CD4-positive, alpha-beta T cell treated with Interleukin-10 for 1 hour (primary cell): ENCODE results near the gene CR1.
A peak's percentile ranks its signal among the peaks of the same experiment; 100 is the strongest.
"Not testable (repeated sequence)": the region's sequence is repeated elsewhere in the genome, so short reads cannot be mapped to it uniquely, and the experiment has no call there.

Experiments used
- DNase-seq: peaks from one replicate; pipeline ENCODE4 v3.0.0-alpha.2; 2020

The CR1 gene

DNA sequence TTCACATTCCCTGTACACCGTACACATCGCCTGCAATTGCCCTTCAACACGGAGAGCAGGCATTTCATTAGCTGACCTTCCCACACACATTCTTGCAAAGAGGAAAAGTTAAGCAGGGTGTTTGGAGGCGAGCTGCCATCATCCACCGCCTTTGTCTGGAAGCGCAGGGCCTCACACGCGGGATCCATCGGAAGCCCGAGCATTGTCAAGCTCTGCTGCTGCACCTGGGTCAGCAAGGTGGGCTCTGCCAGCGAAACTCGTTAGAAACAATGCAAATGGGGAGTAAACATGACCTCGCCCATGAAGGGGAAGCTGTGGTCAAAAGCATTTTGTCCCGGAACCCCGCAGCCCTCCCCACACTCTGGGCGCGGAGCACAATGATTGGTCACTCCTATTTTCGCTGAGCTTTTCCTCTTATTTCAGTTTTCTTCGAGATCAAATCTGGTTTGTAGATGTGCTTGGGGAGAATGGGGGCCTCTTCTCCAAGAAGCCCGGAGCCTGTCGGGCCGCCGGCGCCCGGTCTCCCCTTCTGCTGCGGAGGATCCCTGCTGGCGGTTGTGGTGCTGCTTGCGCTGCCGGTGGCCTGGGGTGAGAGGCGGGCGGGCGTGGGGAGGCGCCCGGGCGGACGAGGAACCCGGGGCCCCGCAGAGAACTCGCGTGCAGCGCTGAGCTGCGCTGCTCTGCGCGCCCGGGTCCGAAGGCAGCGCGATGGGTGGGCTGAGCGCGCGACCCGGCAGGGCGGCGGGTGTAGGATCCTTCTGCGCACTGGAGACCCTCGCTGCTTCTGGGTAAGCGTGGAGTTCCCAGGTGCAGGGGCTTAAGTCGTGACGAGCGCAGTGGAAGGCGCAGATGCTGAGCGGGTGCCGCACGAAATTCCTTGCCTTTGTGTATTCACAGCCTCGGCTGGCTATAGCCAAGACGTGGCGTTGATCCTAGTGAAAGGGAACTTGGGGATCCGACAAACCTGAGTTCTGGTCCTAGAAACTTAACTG is at the start of gene CR1:
Gene CR1, plus strand, starts transcription at position 357 of the 992 bp plus-strand sequence. Its CDS starts 111 bp downstream, at position 468.
- DNase-seq: peak; percentile 31

DNA sequence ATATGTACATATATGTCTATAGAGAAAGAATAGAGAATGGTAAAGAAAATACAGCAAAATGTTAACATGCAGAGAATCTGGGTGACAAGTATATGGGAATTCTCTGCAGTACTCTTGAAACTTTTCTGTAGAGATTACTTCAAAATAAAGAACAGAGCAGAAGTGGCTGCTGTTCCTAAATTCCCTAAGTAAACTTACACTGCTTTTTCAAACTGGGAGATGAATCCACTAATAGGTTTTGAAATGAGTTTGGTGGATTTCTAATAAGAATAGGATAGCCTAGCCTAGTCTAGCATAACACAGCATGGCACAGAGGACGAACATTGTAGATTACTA is 42.3 kb upstream of the CR1 start:
- no peak for DNase-seq

DNA sequence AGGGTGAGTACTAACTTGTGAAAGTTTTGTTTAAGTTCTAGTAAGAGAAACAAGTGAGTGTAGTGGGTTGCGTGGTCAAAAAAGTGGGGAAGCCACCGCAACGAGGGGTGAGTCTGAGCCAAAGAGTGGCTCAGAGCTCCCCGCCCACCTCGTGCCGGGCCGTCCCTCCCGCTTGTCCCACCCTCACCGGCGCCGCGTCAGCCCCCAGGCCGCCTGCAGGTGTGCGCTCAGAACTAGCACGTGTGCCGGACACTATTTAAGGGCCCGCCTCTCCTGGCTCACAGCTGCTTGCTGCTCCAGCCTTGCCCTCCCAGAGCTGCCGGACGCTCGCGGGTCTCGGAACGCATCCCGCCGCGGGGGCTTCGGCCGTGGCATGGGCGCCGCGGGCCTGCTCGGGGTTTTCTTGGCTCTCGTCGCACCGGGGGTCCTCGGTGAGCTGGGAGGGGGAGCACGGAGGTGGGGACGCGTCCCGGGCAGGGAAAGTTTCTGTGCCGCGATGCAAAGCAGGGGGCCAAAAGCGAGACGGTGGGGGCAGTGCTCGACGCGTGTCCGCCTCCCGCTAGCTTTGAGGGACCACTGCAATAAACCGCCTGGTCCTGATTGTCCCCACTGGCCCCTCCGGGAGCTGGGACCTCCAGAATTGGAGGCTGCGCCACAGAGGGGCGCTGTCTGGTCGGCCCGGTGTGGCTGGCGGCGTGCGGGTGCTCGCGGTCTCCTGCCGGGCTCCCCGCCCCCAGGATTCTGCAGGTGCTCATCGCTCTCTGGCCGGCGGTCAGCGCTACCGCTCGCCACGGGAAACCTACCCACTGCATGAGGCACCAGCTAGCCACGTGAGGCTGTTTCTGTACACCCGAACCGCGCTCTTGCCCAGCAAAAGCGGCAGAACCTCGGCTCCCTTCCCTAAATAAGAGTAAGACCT is 41.7 kb upstream of the CR1 start, which contains the start of gene CR2:
Gene CR2, plus strand, starts transcription at position 283 of the 919 bp plus-strand sequence. Its CDS starts 91 bp downstream, at position 374.
- peak; percentile 44 for DNase-seq

DNA sequence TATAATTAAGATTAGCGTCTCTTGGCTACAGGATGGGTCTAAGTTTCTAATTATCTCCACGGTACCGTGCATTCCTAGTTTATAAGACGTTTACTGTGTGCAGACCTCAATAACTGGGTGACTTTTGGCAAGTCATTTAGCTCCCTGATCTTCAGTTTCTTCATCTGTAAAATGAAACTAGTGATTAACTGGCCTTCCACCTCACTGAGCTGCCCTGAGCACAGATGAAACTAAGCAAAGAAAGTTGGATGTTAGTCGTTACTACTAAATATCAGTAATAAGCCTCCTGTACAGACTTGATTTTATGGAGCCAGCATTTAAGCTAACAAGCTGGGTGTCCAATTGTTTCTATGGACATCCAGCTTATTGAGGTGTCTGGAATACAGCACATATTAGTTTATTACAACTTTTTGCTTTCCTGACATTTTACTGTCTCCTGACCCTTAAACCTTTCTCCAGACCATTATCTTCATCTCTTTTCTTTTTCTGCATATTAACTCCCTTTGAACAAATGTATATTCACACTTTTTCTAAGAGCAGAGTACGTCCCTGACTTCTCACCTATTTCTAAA is 40.7 kb upstream of the CR1 start:
- no peak for DNase-seq

DNA sequence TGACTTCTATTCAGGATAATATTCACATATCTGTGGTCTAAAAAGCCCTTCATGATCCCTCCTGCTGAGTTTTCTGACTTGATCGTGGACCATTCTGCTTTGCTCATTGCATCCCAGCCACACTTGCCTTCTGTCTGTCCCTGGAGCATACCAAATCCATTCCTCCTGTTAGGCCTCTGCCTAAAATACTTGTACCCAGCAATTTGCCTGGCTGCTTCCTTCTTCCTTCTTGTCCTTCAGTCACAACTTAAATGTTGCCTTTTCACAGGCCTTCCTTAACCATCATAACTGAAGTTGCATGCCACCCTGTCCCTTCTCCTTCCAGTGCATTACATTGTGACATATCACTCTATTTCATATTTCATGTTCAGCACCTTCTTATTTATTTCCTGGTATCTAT is 37.5 kb upstream of the CR1 start:
- no peak for DNase-seq

DNA sequence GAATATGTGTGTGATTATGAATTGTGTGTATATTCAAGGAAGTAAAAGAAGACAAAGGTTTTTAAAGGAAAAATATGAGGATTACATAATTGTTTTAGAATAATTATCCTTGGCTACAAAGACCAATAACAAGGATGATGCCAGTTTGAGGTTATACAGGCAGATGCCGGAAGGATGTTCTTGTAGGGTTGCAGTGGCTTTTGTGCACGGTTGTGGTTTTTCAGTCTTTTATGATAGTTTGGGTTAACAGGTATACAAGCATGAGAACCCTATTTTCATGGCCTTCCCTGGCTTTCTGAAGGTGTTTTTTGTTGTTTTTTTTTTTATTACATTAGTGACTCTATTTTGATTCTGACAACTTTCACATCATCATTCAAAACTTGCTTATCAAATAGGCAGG is 36.9 kb upstream of the CR1 start:
- DNase-seq: peak; percentile 64

DNA sequence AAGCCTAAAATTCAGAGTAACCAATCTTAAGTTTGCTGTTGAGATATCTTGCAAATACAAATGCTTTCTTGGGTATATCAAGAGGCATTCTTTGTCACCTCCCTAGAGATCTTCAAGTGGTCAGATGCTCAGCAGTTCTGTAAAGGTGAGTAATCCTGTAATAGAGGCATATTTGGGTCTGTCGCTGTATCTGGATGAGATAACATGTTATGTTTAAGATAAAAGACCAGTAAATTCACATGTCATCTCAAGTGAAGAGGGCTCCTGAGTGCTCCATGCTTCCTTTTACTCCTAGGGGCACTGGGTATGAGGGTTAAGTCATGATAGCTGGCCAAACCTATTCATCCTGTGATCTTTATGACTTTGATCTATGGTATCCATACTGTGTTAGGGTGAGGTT is 34.3 kb upstream of the CR1 start:
- DNase-seq: no peak

DNA sequence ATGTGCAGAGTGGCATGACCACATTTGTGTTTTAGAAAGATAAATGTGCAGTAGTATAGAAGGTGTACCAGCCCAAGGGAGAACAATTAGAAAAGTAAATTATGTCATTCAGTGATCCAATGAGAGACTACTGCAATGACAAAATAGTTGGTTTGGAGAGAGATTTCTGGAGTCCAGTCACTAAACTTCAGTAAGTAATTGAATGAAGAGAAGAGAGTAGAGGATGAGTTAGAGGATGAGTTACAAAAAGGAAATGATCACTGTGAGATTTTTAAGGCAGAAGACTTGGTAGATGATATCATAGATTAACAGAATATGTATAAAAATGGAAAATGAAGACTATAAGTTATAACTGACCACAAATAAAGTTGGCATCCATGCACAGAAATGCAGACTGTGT is 33.4 kb upstream of the CR1 start:
- DNase-seq: no peak

DNA sequence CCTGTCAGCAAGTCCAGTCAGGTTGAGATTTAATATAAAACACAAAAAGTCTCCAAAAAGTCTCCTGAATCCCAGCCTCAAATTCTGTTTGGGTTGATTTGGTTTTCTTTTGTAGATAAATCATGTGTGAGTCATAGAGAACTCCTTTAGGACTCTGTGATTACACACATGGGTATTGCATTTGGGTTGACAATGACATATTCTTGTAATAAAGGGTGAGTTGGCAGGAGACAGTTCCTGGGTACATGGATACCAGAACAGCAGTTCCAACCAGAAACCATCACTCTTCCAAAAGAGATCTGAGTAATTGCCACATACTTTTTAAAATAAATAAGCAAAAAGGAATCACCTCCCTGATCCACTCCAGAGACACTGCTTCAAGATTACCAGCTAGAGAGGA is 32.9 kb upstream of the CR1 start:
- DNase-seq: no peak

DNA sequence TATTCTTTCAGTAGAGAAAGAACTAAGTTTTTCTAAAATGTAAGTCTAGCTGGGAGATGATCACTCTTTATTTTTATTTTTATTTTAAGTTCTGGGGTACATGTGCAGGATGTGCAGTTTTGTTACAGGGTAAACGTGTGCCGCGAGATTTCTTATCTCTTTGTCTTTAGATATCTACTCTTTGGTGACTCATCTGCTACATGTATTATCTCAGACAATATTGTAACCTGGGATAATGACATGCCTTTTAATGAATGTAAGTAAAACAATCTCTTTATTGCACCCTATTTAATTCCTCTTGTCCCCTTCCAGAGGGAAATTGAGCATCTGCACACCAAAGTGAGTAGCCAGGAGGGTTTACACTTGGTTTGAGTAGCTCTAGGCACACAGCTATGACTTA is 32.4 kb upstream of the CR1 start:
- no peak for DNase-seq

DNA sequence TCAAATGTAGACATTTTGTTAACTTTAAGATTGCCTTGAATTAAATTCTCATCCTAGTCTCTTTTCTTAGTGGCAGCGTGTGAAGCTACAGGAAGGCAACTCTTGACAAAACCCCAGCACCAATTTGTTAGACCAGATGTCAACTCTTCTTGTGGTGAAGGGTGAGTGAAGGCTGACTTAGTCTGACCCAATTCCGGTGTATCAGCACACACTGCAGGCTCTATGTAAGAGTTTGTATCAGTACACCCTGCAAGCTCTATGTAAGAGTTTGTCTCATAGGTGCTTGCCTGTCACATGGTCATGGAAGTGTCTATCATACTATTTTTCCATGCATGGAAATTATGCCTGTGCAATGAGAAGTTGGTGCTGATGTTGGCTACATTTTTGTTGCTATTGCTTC is 25.0 kb upstream of the CR1 start:
- DNase-seq: peak; percentile 37

DNA sequence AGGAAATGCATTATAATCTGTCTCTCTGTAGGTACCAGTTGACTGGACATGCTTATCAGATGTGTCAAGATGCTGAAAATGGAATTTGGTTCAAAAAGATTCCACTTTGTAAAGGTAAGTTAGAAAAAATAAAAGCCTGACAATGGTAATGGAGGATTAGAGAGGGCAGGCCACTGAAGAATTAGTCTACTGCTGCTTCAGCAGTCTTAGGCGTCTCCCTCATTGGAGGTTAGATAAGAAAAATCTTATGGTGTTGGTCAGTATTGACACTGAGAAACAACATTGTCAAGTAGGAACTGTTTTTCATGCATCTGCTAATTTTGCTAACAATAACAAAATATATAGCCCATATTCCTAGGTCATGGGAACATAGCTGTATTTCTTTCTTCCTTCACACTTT is 21.7 kb upstream of the CR1 start:
- DNase-seq: no peak

DNA sequence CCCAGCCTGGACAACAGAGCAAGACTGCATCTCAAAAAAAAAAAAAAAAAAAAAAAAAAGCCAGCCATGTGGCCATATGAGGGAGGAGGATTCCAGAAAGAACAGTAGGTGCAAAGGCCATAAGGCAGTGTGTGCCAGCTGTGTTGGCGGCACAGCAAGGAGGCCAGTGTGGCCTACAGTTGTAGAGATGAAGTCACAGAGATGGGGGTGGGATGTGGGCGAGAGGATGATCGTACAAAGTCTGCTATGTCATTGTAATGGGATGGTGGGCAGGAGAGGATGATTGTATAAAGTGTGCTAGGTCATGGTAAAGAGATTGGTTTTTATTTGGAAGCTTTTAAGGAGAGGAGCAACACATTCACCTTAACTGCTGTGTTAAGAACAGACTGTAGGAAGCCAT is 9.8 kb upstream of the CR1 start:
- no peak for DNase-seq

DNA sequence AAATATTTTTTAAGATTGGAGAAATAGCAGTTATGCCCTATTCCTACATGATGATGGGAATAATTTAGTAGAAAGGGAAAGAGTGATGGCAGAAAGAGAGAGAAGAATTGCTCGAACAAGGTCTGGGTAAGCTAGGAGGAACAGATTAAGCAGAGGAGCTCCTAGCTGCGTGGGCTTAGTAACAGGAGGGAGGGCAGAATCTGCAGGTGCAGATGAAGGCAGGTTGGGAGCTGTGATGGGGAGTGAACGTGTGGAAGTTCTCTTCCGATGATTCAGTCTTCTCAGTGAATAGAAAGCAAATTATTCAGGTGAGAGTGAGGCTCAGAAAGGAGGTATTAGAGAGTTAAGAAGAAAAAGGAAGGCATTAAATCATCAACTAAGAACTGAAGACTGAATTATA is 8.3 kb upstream of the CR1 start:
- DNase-seq: no peak

DNA sequence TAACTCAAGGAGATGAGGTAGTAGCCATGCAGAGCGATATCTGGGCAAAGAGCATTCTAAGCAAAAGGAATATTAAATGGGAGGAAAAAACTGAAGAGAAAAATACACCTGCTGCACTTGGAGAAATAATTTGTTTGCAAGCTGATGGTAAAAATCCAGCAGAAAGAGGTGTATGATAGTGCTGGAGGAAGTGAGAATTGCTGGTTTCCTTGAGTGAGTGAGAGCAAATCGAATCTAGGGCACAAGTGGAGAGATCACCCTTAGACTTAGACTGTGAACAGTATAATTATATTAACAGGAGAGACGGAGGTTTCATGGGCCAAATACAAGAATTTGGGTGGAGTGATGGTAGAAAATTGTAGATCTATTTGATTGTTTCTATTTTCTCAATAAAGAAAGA is 2.7 kb upstream of the CR1 start:
- no peak for DNase-seq

DNA sequence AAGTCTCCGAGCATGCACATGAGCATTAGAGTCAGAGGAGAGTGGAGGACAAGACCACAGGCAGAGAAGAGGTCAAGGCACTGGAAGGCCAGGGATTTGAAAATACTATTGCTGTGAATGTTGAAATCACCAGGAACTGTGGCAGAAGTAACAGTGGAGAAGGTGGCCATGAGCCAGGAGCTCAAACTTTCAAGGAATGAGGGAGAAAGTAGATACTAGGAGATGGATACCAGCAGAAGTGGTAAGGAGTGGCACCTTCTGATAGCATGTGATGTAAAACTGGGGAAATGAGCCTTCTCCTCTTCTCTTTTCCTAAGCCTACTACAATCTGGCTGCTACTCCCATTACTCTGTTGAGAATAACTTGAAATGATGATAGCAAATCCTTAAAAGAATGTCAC is 1.8 kb upstream of the CR1 start:
- DNase-seq: no peak

DNA sequence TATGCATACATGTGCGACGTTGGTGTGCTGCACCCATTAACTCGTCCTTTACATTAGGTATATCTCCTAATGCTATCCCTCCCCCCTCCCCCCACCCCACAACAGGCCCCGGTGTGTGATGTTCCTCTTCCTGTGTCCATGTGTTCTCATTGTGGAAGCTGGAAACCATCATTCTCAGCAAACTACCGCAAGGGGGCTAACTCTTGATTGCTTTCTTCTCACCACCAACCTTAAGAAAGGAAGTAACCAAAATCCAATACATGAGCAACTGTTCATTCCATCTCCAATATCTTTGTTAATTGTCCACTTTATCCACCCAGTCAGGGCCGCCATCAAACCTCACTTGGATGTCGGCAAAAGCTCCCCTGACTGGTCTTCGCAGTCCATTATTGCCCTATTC is 676 bp upstream of the CR1 start:
- not testable (repeated sequence) for DNase-seq

DNA sequence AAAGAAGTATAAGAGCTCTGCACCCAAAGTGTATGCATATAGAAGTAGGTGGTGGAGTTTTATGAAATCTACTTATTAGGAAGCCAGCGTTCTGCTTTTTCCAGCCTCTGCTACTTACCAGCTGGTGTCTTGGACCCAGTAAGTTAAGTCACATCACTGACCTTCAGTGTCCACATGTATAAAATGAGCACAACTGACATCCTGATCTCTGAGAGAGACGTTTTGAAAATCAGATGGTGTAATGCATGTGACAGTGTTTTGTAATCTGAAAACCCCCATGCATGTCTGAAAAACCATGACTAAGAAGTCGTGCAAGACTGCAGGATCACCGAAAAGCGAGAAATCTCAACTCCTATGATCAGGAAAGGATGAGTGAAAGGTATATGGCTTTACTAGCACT is 2.0 kb downstream of the CR1 start:
- DNase-seq: no peak

DNA sequence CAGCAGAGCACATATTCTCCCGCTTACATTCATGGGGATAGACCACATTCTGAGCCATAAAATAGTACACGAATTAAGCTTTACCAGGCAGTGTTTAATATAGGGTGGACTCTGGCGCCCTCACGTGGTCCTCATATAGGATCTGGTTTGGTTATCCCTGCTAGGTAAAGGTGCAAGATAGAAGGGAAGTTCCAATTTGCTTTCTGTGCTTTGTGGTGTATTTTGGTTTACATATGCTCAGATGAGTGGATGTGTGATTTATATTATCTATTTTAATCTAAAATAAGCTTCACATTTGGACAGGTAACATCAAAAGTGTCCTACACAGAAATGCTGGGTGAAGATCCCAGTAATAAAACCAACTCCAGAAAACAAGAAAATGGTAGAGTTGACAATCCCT is 3.6 kb downstream of the CR1 start:
- peak; percentile 73 for DNase-seq

DNA sequence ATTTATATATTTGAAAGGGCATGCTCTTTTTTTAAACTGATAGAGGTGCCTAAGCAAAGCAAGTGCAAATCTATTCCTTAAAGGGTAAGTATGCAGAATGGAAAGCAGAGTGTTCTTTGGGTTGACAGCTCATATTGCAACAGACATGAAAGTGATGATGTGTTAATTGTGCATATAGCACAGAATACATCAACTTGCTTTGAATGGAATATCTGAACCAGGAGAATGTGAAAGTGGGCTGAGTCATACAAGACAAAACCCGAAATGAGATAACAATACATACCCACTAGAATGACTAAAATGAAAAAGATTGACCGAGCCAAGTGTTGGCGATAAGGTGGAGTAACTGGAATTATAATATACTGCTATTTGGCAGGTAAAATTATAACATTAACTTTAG is 4.3 kb downstream of the CR1 start:
- no peak for DNase-seq

DNA sequence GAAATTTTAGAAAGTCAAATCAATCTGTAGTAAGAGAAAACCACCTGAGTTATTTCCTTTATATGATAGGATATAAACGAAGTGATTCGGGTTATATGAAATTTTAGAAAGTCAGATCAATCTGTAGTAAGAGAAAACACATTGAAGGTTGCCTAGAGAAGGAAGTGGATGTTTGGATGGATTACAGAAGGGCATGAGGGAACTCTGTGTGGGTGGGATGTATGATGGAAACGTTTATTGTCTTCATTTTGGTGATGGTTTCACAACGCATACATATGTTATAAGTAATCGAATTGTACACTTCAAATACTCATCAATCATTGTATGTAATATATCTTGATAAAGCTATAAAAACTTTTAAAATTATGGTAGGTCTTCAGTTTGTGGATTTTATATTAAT is 5.1 kb downstream of the CR1 start:
- no peak for DNase-seq

DNA sequence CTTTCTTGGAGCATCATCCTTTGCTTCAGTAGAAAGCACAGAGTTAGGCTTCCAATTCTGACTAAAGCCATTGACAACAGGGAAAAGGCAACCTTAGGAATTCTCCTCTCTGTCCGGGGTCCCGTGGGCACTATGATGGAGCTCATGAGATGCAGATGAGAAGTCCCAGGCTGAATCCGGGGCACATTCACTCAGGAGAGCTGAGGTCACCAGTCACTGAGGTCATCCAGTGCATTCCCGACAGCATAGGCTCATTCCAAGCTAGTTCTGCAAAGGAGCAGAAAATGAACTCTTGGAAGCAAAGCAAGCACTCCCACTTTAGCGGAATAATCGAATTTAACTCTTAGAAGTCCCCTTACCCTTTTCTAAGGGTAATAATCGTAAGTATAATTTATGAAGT is 6.8 kb downstream of the CR1 start:
- no peak for DNase-seq

DNA sequence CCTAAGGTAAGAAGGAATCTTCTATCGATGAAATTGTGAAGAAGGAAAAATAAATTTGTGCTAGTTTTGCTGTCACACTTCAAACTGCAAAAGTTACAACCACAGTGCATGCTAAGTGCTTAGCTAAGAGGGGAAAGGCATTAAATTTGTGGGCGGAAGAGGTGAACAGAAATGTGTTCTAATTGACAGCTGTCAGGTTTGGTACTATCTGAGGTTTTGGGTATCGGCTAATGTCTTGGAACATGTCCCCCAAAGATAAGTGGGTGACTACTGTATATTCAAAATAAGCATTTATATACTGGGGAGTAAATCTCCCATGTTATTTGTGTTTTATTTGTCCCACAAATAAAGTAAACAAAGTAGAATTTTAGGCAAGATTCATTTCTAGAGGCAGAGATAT is 8.0 kb downstream of the CR1 start:
- DNase-seq: no peak

DNA sequence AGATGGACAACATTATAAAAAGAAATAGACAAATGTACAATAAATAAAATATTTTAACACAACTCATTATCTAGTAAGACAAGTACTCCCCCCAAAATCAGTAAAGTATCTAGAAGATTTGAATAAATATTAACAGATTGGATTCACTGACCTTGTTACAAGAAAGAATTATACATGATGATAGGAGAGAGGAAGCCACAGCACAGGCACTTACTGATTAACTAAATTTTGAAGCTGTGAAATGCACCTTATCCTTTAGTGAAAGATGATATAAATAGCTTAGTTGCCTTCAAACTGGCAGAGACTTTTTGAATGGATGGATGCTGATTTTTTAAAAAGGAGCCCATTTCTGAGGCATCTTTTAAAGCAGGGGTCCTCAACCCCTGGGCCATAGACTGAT is 8.5 kb downstream of the CR1 start:
- no peak for DNase-seq
